ENCODE measurements around the gene RADIL.

DNA sequence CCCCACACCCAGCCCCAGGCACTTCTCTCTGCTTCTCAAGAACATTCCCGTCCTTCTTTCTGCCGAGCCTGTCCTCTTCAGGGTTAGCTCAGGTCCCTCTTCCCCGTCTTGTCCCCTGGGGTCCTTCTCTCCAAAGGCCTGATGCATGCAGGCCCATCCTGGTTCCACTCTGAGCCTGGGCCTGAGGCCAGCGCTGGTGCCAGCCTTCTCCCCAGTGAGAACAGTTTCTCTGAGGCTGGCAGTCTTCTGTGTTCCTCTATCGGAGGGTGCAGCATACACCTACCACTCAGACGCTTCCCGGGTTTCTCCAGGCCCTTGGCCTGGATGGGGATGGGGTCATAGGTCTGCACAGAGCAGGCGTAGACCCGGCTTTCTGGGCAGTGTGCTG lies 93.4 kb downstream of the RADIL start:
- TF ChIP-seq, protein P1, sequence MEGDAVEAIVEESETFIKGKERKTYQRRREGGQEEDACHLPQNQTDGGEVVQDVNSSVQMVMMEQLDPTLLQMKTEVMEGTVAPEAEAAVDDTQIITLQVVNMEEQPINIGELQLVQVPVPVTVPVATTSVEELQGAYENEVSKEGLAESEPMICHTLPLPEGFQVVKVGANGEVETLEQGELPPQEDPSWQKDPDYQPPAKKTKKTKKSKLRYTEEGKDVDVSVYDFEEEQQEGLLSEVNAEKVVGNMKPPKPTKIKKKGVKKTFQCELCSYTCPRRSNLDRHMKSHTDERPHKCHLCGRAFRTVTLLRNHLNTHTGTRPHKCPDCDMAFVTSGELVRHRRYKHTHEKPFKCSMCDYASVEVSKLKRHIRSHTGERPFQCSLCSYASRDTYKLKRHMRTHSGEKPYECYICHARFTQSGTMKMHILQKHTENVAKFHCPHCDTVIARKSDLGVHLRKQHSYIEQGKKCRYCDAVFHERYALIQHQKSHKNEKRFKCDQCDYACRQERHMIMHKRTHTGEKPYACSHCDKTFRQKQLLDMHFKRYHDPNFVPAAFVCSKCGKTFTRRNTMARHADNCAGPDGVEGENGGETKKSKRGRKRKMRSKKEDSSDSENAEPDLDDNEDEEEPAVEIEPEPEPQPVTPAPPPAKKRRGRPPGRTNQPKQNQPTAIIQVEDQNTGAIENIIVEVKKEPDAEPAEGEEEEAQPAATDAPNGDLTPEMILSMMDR (IDR thresholded peaks at IDR 0.05), result no peak
- TF ChIP-seq POLR2A (IDR thresholded peaks at IDR 0.05), result no peak

All from uterus (tissue), 2 donors.